HL-60 (cell line): ENCODE data around the gene PAMR1.

Experiments used
- CTCF ChIP-seq: IDR thresholded peaks from one replicate; pipeline ENCODE4 v1.5.1; 2011; ENCODE audit warnings: low read length, control low read depth, inconsistent platforms; ENCODE audit not compliant: insufficient read depth
- POLR2AphosphoS5 ChIP-seq: IDR thresholded peaks from 2 replicates; pipeline ENCODE4 v1.6.1; 2012; ENCODE audit warnings: low read depth
- REST ChIP-seq: IDR thresholded peaks from 2 replicates; pipeline ENCODE4 v1.6.1; 2012; ENCODE audit warnings: low read depth; ENCODE audit not compliant: insufficient replicate concordance
- SPI1 ChIP-seq: IDR thresholded peaks from 2 replicates; pipeline ENCODE4 v1.6.1; 2012; ENCODE audit warnings: low read depth, mild to moderate bottlenecking, borderline replicate concordance

GRCh38 chr11:35424157-35424940 lies 101.1 kb downstream of the PAMR1 start:
- TF ChIP-seq POLR2AphosphoS5 = no peak
- no peak for TF ChIP-seq CTCF
- no peak for TF ChIP-seq SPI1
- no peak for TF ChIP-seq REST
